ENCODE results near the gene PNPLA2. TPM values are rescaled to one million over a fixed set of nuclear protein-coding genes. Genes with fewer than 3 reads are reported as not detected.

The PNPLA2 gene, protein sequence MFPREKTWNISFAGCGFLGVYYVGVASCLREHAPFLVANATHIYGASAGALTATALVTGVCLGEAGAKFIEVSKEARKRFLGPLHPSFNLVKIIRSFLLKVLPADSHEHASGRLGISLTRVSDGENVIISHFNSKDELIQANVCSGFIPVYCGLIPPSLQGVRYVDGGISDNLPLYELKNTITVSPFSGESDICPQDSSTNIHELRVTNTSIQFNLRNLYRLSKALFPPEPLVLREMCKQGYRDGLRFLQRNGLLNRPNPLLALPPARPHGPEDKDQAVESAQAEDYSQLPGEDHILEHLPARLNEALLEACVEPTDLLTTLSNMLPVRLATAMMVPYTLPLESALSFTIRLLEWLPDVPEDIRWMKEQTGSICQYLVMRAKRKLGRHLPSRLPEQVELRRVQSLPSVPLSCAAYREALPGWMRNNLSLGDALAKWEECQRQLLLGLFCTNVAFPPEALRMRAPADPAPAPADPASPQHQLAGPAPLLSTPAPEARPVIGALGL
- 346 TPM for total RNA-seq
- long read RNA-seq, partial matches to known transcripts, result 738 of 759 reads
- long read RNA-seq, other reads (novel, unspliced or antisense), result 19 of 759 reads

GRCh38 chr11:818396-819128 lies at the start of gene PNPLA2:
PNPLA2 (plus strand) TSS chr11:818914; CDS start chr11:819719, 805 bp downstream.
- DNase-seq (no peak), ATAC-seq (ENCODE audit: poor library complexity) (no peak)
- intact Hi-C loops (cut with DNase I), result no loop called here

GRCh38 chr11:769887-770641 lies 48.6 kb upstream of the PNPLA2 start:
- intact Hi-C loops (cut with DNase I), result no loop called here
- ATAC-seq (ENCODE audit: poor library complexity) (no peak), DNase-seq (no peak)

GRCh38 chr11:770642-771616 lies 47.8 kb upstream of the PNPLA2 start:
- ATAC-seq (ENCODE audit: poor library complexity) (no peak), DNase-seq (no peak)
- intact Hi-C loops (cut with DNase I), result no loop called here

- DNase-seq, result no peak
These were observed 47.0 kb upstream of the PNPLA2 start for GRCh38 chr11:771617-772204.

DNA sequence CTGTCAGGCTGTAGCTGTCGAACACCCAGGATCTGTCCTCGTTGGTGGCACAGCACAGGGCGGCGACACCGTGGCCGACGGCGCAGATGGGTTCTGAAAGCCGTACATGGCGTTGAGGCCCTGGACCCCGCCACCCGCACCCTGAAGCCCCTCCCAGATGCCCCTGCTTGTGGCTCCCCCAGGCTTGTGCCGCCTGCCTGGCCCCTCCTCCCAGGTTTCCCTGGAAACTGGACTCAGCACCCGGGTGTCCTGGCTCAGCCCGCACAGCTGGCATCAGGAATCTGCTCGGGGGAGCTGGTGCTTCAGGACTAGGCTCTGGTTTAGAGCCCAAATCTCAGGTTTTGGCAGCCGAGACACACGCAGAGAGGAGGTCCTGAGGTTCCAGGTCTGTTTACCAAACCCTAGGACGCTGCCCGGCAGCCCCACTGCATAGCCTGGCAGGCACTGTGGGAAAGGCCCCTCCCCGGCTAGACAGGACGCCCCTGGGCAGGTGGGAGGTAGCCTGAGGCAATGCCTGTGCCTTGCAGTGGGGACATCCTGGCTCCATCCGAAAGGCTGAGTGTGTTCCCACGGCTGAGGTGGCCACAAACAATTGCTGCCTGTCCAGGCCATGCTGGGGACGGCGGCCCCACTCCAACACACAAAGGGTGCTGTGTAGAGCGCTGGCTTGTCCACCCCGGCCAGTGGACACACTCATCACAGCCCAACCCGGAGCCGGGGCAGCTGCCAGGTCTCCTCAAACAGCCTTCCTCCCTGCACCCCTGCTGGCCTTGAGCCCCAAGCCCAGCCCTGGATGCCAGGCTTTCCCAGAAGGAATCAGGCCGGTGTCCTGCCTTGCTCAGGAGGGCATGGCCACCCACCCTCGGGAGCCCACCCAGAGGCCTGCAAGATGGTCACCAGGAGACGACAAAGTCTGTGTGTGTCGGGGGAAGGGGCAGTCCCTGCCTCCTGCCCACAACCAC lies 46.0 kb upstream of the PNPLA2 start:
- no peak for DNase-seq
- intact Hi-C loops (cut with DNase I), result no loop called here
- ATAC-seq (ENCODE audit: poor library complexity), result no peak

More at GRCh38 chr11:771617-772204, 47.0 kb upstream of the PNPLA2 start:
- no peak for ATAC-seq (ENCODE audit: poor library complexity)
- intact Hi-C loops (cut with DNase I), result no loop called here

GRCh38 chr11:773425-773824 lies 45.3 kb upstream of the PNPLA2 start:
- DNase-seq, result no peak
- no peak for ATAC-seq (ENCODE audit: poor library complexity)
- intact Hi-C loops (cut with DNase I), result no loop called here

DNA sequence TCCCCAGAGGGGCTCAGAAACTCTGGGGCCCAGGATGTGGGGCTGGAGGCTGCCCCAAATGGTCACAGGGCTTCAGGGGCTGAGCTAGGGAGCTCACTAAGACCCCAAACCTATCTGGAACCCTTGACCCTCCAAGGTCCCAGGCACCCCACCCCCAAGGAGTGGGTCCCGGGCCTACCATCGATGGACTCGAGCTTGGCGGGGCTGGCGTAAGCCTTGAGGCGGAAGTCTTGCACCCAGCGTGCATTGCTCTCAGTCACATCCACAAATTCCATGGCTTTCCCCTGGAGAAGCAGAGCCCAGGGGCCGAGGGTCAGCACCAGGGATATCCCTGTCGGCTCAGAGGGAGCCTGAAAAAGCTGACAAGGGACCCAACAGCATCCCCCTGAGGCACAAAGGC lies 44.9 kb upstream of the PNPLA2 start:
- ATAC-seq (ENCODE audit: poor library complexity), result no peak
- intact Hi-C loops (cut with DNase I), result no loop called here
- no peak for DNase-seq

GRCh38 chr11:774873-775592 lies 43.7 kb upstream of the PNPLA2 start:
- no peak for ATAC-seq (ENCODE audit: poor library complexity)
- DNase-seq, result no peak
- intact Hi-C loops (cut with DNase I), result no loop called here

DNA sequence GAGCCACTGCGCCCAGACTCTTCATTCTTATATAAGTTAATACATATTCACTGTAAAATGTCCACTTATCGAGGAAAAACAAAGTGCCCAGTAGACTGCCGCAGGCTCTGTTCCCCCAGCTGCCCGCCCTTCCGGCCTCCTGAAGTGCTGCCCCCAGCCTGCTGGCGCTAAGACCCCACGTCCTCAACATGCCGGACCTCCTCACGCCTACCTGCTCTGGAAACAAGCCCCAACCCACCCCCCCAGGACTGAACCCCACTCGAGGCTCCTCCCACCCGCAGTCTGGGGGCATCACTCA lies 42.5 kb upstream of the PNPLA2 start:
- intact Hi-C loops (cut with DNase I), result no loop called here
- no peak for DNase-seq

DNA sequence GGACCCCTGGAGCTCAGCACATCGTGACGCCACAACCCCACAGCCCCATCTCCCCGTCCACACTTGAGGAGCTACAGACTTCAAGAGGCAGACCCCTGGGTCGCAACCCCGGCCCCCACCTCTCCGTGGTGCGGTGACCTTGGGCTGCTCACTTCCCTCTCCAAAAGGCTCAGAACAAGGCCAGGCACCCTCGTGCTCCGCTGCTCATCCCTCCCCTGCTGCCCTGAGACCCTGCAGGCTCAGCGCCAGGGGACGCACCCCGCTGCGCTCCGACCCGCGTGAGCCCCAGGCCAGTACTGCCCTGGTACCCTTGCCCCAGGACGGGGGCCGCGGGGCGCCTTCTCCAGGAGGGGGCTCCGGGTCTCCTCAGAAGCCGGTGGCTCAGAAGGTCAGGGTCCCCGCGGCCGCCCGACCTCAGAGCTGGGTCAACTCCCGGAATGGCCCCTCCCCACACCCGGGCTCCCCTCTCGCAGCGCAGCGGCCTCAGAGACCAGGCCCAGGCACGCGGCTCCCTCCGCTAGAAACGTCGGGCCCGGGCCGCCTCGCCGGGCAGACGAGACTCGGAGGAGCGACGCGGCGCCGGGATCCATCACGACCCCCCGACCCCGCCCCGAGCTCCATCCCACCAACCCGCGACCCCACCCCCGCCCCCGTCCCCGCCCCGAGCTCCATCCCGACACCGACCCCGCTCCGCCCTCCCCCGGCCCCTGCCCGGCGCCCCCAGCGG lies 42.0 kb upstream of the PNPLA2 start:
- DNase-seq, result no peak
- ATAC-seq (ENCODE audit: poor library complexity), result peak; percentile 48
- intact Hi-C loops (cut with DNase I), result no loop called here

More for the DNA sequence above, 42.5 kb upstream of the PNPLA2 start:
- ATAC-seq (ENCODE audit: poor library complexity), result no peak

DNA sequence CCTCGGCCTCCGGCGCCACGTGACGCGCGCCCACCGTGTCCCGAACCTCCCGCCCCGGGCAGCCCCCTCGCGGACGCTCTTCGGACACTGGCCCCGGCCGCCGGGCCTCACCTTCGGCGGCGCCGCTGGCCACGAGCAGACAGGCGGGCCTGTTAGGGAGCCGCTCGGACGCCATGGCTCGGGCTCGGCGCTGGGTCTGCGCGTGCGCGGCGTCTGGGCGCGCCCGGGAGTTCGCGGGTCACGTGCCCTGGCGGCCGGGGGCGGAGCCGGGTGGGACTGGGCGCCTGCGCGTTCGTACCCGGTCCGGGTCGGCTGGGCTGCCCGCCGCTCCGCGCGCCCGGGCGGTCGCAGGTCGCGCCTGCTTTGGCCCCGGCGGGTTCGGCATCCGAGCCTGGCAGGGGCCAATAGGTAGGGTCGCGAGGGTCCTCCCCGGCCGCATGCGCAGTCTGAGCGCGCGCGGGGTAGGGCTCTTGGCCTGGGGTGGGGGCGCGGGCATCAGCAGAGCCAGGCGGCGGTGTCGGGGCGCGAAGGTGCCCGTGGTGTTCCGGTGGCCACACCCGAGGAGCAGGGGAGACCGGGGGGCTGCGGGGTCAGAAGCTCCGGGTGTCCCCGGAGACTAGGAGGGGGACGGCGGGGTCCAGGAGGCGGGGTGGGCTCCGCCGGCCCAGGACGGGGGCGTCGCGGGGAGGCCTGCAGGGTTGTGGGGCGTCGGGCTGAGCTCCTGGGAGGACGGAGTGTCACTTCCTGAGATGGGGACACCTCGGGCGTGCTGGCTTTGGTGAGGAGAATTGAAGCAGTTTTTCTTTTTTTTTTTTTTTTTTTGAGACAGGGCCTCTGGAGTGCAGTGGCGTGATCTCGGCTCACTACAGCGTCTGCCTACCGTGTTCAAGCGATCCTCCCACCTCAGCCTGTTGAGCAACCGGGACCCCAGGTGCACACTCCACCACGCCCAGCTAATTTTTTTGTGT lies 41.1 kb upstream of the PNPLA2 start, which contains the start of gene GATD1:
GATD1 (minus strand) TSS at position 200 of the 968 bp plus-strand sequence; CDS start at position 175, 25 bp downstream.
- intact Hi-C loops (cut with DNase I), result no loop called here
- peak; percentile 96 for ATAC-seq (ENCODE audit: poor library complexity)
- DNase-seq, result peak; percentile 96

GRCh38 chr11:778976-779954 lies 39.4 kb upstream of the PNPLA2 start:
- intact Hi-C loops (cut with DNase I), result no loop called here
- ATAC-seq (ENCODE audit: poor library complexity) (no peak), DNase-seq (no peak)

DNA sequence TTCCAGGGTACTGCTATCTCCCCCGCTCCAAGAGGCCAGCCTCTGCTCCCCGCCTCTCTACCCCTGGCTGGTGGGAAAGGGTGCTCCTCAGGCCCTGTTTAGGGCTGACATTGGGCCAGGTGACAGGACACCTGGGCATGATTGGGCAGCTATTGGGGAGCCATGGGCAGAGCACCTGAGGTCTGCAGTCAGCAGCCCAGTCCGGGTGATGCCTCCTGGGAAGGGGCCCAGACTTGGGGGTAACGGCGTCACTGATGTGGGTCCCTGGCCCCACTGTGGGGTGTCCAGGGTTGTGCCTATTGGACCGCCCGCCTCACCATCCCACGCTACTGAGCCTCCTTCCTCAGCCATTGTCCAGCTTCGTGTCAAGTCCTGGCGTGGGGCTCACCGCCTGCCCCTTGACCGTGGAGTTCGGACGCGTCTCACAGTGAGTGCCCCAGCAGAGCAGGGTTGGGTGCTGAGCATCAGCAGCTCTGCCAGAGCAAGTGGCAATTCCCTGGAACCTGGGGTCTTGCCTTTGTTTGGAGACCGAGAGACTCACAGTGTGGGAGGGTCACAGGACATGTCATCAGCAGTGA lies 38.7 kb upstream of the PNPLA2 start:
- ATAC-seq (ENCODE audit: poor library complexity) (no peak), DNase-seq (no peak)
- intact Hi-C loops (cut with DNase I), result no loop called here
